Measurements from ENCODE around the gene HOXB2.

HOXB2 gene

DNA sequence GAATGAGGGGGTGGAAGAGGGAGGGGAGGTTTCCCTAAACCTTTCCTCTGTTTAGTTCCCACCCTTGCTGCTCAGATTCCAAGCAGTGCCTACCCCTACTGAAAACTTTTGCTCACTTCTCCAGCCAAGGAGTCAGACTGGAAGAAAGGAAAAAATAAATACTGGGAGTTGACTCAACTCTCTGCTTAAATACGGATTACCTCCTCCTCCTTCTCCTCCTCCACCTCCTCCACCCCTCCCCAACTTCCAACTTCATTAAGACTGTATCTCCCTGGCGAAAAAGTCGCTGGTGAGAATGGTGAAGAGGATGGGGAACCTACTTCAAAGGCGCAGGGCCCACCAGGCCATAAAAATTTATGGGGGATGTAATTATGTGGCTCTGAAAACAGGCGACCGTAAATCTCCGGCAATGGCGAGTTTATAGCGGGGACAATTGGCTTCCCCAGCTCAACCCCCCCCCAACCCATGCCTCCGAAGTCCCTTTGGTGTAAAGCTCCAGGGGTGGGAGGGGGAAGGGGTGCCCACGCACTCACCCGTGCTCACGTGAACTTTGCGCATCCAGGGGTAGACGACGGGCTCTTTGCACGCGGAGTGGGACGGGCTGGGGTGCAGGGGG lies 32.5 kb upstream of the HOXB2 start:
- no peaks in the 10 kb centered on the region for H3K27me3 ChIP-seq (ENCODE audit: insufficient read depth, poor library complexity, severe bottlenecking)
- no peak for DNase-seq (ENCODE audit: low spot score)
- H3K4me3 ChIP-seq (ENCODE audit: severe bottlenecking), result peak overlapping the region; percentile 63
- TF ChIP-seq, protein P1, sequence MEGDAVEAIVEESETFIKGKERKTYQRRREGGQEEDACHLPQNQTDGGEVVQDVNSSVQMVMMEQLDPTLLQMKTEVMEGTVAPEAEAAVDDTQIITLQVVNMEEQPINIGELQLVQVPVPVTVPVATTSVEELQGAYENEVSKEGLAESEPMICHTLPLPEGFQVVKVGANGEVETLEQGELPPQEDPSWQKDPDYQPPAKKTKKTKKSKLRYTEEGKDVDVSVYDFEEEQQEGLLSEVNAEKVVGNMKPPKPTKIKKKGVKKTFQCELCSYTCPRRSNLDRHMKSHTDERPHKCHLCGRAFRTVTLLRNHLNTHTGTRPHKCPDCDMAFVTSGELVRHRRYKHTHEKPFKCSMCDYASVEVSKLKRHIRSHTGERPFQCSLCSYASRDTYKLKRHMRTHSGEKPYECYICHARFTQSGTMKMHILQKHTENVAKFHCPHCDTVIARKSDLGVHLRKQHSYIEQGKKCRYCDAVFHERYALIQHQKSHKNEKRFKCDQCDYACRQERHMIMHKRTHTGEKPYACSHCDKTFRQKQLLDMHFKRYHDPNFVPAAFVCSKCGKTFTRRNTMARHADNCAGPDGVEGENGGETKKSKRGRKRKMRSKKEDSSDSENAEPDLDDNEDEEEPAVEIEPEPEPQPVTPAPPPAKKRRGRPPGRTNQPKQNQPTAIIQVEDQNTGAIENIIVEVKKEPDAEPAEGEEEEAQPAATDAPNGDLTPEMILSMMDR (IDR thresholded peaks at IDR 0.05; ENCODE audit: poor library complexity, severe bottlenecking), result no peak
- H3K36me3 ChIP-seq (ENCODE audit: low read depth), result peaks cover 5% of the 10 kb centered on the region
- ATAC-seq (ENCODE audit: low read depth), result peak; percentile 28; the same call in 1 of the 3 replicates
- H3K9me3 ChIP-seq (ENCODE audit: severe bottlenecking), result no peaks in the 10 kb centered on the region
- peak overlapping the region; percentile 35 for H3K27ac ChIP-seq (ENCODE audit: poor library complexity, severe bottlenecking)
- peaks cover 5% of the 10 kb centered on the region for H3K4me1 ChIP-seq (ENCODE audit: insufficient read depth, poor library complexity, severe bottlenecking)

DNA sequence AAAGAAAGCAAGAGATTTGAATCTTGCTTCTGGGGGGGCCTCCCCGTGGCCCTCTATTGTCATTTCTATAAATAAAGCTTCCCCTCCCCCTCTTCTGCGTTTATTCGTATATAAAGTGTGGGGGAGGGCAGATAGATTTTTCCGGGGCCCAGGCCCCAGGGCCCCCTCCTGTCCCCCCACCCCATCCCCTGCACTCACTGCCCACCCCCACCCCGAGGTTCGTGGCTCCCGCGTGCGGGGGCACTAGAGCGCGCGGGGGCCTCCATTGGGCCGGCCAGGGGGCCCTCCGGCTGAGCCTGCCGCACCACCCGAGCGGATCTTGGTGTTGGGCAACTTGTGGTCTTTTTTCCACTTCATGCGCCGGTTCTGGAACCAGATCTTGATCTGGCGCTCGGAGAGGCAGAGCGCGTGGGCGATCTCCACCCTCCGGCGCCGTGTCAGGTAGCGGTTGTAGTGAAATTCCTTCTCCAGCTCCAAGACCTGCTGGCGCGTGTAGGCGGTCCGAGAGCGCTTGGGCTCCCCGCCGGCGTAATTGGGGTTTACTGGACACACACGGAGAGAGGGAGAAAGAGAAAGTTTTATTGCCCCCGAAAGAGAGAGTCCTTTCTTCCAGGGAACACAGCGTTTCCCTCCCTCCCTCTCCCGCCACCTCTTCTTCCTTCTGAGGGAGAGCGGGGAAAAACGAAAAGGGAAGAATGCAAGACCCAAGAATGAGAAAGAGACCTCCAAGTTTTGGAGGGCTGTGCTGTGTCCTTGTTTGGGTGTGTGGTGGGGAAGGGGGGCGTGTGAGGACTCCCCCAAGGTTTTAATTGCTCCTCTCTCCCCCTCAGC lies 31.8 kb upstream of the HOXB2 start:
- TF ChIP-seq, protein P1 (IDR thresholded peaks at IDR 0.05; ENCODE audit: poor library complexity, severe bottlenecking), result no peak
- H3K9me3 ChIP-seq (ENCODE audit: severe bottlenecking), result no peaks in the 10 kb centered on the region
- peaks cover 5% of the 10 kb centered on the region for H3K4me1 ChIP-seq (ENCODE audit: insufficient read depth, poor library complexity, severe bottlenecking)
- no peak for DNase-seq (ENCODE audit: low spot score)
- no peaks in the 10 kb centered on the region for H3K27me3 ChIP-seq (ENCODE audit: insufficient read depth, poor library complexity, severe bottlenecking)
- H3K4me3 ChIP-seq (ENCODE audit: severe bottlenecking), result peak overlapping the region; percentile 63
- peaks cover 5% of the 10 kb centered on the region for H3K36me3 ChIP-seq (ENCODE audit: low read depth)
- peak overlapping the region; percentile 35 for H3K27ac ChIP-seq (ENCODE audit: poor library complexity, severe bottlenecking)
- peak; percentile 72 for ATAC-seq (ENCODE audit: low read depth)

DNA sequence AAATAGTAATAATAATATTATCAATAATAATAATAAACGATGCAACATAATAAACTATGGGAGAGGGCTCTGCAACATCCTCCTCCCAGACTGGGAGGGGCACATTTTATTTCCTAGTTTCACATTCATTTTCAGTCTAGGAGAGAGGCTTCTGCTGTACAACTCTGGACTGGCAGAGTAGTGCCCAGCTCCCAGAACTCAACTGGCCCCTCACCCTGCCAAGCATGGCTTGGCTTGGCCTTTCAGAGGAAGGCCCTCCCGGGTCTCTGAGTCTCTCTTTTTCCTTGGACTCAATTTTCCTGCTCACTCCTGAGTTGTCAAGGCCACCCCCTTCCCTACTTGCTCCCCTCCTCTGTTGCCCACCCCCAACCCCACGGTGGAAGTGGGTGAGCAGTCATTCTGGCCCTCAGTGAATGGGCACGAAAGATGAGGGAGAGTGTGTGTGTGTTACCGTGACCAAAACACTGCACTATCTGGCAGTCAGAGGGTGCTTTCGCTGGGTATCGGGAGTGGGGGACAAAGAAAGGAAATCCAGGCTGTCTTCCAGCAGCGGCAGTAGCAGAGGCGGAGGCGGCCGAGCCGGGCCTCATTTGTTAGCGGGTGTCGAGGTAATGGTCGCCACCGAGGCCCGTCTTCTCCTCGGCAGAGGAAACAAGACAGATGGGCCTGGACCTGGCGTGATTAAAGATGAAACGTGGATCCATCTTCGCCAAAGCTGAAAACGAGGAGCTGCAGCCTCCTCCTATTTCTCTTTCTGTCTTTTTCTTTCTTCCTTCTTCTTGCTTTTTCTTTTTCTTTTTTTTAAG lies 31.0 kb upstream of the HOXB2 start:
- ATAC-seq (ENCODE audit: low read depth) (no peak), DNase-seq (ENCODE audit: low spot score) (no peak)
- TF ChIP-seq, protein P1 (IDR thresholded peaks at IDR 0.05; ENCODE audit: poor library complexity, severe bottlenecking), result no peak
- H3K9me3 ChIP-seq (ENCODE audit: severe bottlenecking), result no peaks in the 10 kb centered on the region
- H3K27ac ChIP-seq (ENCODE audit: poor library complexity, severe bottlenecking), result no peak overlapping the region
- no peak overlapping the region for H3K4me3 ChIP-seq (ENCODE audit: severe bottlenecking)
- no peaks in the 10 kb centered on the region for H3K27me3 ChIP-seq (ENCODE audit: insufficient read depth, poor library complexity, severe bottlenecking)
- H3K36me3 ChIP-seq (ENCODE audit: low read depth), result peaks cover 5% of the 10 kb centered on the region
- H3K4me1 ChIP-seq (ENCODE audit: insufficient read depth, poor library complexity, severe bottlenecking), result peaks cover 5% of the 10 kb centered on the region

DNA sequence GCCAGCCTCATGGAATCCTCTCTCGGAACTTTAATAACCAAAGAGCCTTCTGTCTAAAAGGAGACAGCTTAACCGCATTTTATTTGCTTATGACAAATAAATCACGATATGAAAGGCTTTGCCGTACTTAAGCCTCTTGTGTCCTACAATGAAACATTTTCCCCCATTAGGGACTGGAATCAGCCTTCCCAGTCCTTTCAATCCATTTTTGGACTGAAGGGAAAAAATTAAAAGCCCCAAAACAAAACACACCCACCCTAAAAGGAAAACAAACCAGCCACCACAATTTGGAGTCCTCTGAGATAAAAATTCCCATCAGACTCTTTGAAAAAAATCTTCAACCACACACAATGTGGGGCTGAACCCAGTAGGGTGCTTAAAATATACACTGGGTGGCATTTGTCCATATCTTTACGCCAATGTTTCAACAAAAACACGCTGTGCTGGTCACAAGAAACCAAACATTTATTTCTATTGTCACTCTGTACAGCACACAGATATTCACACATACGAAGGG lies 30.2 kb upstream of the HOXB2 start:
- DNase-seq (ENCODE audit: low spot score), result no peak
- H3K9me3 ChIP-seq (ENCODE audit: severe bottlenecking), result no peaks in the 10 kb centered on the region
- no peak overlapping the region for H3K4me3 ChIP-seq (ENCODE audit: severe bottlenecking)
- no peak for ATAC-seq (ENCODE audit: low read depth)
- peaks cover 5% of the 10 kb centered on the region for H3K36me3 ChIP-seq (ENCODE audit: low read depth)
- no peak overlapping the region for H3K27ac ChIP-seq (ENCODE audit: poor library complexity, severe bottlenecking)
- no peaks in the 10 kb centered on the region for H3K27me3 ChIP-seq (ENCODE audit: insufficient read depth, poor library complexity, severe bottlenecking)
- H3K4me1 ChIP-seq (ENCODE audit: insufficient read depth, poor library complexity, severe bottlenecking), result peaks cover 5% of the 10 kb centered on the region
- TF ChIP-seq, protein P1 (IDR thresholded peaks at IDR 0.05; ENCODE audit: poor library complexity, severe bottlenecking), result no peak
